CD4-positive, alpha-beta memory T cell (primary cell): ENCODE measurements around the gene NRG3. TPM values are rescaled to one million over a fixed set of nuclear protein-coding genes. Genes with fewer than 3 reads are reported as not detected.
"Not testable (repeated sequence)": the region's sequence is repeated elsewhere in the genome, so short reads cannot be mapped to it uniquely, and the experiment has no call there.

ENCODE experiments used
- CTCF ChIA-PET: fragments of 350-600 bp; sonication (Branson Sonifier 250); formaldehyde crosslinking; loops from one replicate; lab custom pipeline; 2021; ENCODE audit warnings: inconsistent platforms; ENCODE audit not compliant: partially characterized antibody; lab: Charles Lee
- POLR2A ChIA-PET: fragments of 350-600 bp; sonication (Branson Sonifier 250); formaldehyde crosslinking; loops from one replicate; lab custom pipeline; 2021; ENCODE audit not compliant: partially characterized antibody; lab: Charles Lee
- DNase-seq, 5 donors: peaks; one replicate each; pipeline versions ENCODE4 v3.0.0 to v3.0.0-alpha.2; 2020 to 2022; ENCODE audit warnings: mixed read lengths in 1 of 5
- H3K27ac ChIP-seq: one replicate; pipeline ENCODE4 v1.7.0; 2013; ENCODE audit warnings: low read depth, low read length
- H3K27me3 ChIP-seq: 2 replicates; pipeline ENCODE4 v1.7.0; 2013; ENCODE audit warnings: mild to moderate bottlenecking, low read length, moderate library complexity; ENCODE audit not compliant: insufficient read depth
- H3K36me3 ChIP-seq: 2 replicates; pipeline ENCODE4 v1.7.0; 2013; ENCODE audit warnings: mild to moderate bottlenecking, low read length, moderate library complexity; ENCODE audit not compliant: insufficient read depth
- H3K4me1 ChIP-seq: 2 replicates; pipeline ENCODE4 v1.7.0; 2013; ENCODE audit warnings: mild to moderate bottlenecking, low read length, moderate library complexity; ENCODE audit not compliant: insufficient read depth
- H3K4me3 ChIP-seq, 2 donors: one replicate each; pipeline ENCODE4 v1.7.0; 2013; ENCODE audit warnings: low read length in 2 of 2, mild to moderate bottlenecking in 1 of 2
- H3K9me3 ChIP-seq, 2 donors: one replicate each; pipeline ENCODE4 v1.7.0; 2013; ENCODE audit warnings: low read length in 2 of 2, control low read depth in 1 of 2; ENCODE audit not compliant: control insufficient read depth in 1 of 2
- H3K27ac Mint-ChIP-seq, 7 donors: one replicate each; pipeline ENCODE4 v1.8.0; 2020 to 2021; ENCODE audit warnings: mixed read lengths in 7 of 7, mild to moderate bottlenecking in 6 of 7, inconsistent platforms in 3 of 7, moderate library complexity in 3 of 7
- H3K27me3 Mint-ChIP-seq, 2 donors: one replicate each; pipeline ENCODE4 v1.8.0; 2020 to 2021; ENCODE audit warnings: mixed read lengths in 2 of 2
- H3K36me3 Mint-ChIP-seq, 2 donors: one replicate each; pipeline ENCODE4 v1.8.0; 2020 to 2021; ENCODE audit warnings: mixed read lengths in 2 of 2, inconsistent platforms in 1 of 2, mild to moderate bottlenecking in 1 of 2
- H3K4me1 Mint-ChIP-seq, 4 donors: one replicate each; pipeline ENCODE4 v1.8.0; 2020 to 2021; ENCODE audit warnings: mixed read lengths in 4 of 4, mild to moderate bottlenecking in 1 of 4
- H3K4me3 Mint-ChIP-seq, 8 donors: one replicate each; pipeline ENCODE4 v1.8.0; 2020 to 2021; ENCODE audit warnings: mixed read lengths in 8 of 8, mild to moderate bottlenecking in 7 of 8, moderate library complexity in 6 of 8, inconsistent platforms in 3 of 8
- H3K9me3 Mint-ChIP-seq, 8 donors: one replicate each; pipeline ENCODE4 v1.8.0; 2020 to 2021; ENCODE audit warnings: mixed read lengths in 8 of 8, mild to moderate bottlenecking in 5 of 8, inconsistent platforms in 3 of 8, moderate library complexity in 1 of 8
- intact Hi-C: fragments of 100-400 bp; cut with micrococcal nuclease; formaldehyde crosslinking; loops from one replicate; pipeline ENCODE4 v1.15.1; 2023
- polyA plus RNA-seq, 2 donors: library from polyadenylated mRNA; unstranded; fragments of 300-500 nt; fragmentation: Illumina TruSeq; gene quantifications; one replicate each; pipeline ENCODE4 v1.2.3, GENCODE V29; 2021
- total RNA-seq, 2 experiments: library from RNA; stranded (reverse); gene quantifications; one replicate each; pipeline ENCODE4 v1.2.3, GENCODE V29; 2021

NRG3 gene
- total and polyA plus RNA-seq, 4 experiments from 2014 or later: not detected

DNA sequence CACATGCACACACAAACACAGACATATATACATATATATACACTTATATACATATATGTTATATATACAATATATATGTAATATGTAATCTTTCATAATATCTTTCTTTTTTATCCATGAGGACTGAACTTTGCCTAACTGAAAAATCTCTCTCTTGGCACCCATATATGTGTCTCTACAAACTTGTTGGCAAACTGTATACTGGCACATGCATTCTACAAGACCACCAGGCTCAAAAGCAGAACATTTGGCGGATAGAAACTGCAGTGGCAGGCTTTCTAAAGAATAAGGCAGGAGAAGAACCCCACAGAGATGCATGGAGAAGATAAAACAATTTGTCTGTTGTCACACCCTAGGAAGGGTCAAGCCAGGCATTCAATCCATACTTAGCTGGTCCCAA lies 165.3 kb downstream of the NRG3 start:
- Mint-ChIP-seq H3K27ac (no peak overlapping the region), H3K27me3 (no peaks in the 10 kb centered on the region), H3K4me3 (no peak overlapping the region), H3K36me3 (no peaks in the 10 kb centered on the region), H3K4me1 (no peaks in the 10 kb centered on the region), H3K9me3 (peaks cover 0 to 9% (median 5%) of the 10 kb centered on the region in 8 donors)
- no peaks in the 10 kb centered on the region for H3K27me3 ChIP-seq
- H3K4me3 ChIP-seq: no peak overlapping the region
- DNase-seq: no peak
- intact Hi-C loops: no loop called here
- H3K27ac ChIP-seq: no peak overlapping the region
- CTCF ChIA-PET: no interaction called here
- H3K9me3 ChIP-seq: no peaks in the 10 kb centered on the region
- H3K36me3 ChIP-seq: no peaks in the 10 kb centered on the region
- POLR2A ChIA-PET: no interaction called here
- no peaks in the 10 kb centered on the region for H3K4me1 ChIP-seq

DNA sequence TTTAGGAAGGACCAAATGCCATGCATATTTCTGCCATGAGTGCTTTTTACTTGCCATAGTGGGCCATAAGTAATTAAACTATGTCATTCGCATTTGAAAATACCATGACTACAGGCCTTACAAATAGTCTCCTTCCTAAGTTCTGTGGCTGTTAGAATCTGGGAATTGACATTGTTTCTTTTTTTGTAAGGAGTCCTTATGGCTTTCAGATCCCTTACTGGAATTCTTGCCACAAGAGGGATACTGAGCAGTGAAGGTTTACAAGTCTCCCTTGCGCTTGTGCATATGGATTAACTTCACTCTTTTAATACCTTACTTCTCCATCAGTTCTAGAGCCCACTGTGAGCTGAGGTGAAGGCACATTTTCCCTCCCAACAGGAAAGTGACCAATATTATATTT lies 166.0 kb downstream of the NRG3 start:
- CTCF ChIA-PET: no interaction called here
- Histone ChIP-seq H3K27me3 (no peaks in the 10 kb centered on the region), H3K9me3 (no peaks in the 10 kb centered on the region), H3K27ac (no peak overlapping the region), H3K4me3 (no peak overlapping the region), H3K36me3 (no peaks in the 10 kb centered on the region), H3K4me1 (no peaks in the 10 kb centered on the region)
- peaks cover 0 to 8% (median 4%) of the 10 kb centered on the region in 8 donors for H3K9me3 Mint-ChIP-seq
- H3K4me3 Mint-ChIP-seq: no peak overlapping the region
- no peak overlapping the region for H3K27ac Mint-ChIP-seq
- no peak for DNase-seq
- intact Hi-C loops: no loop called here
- no peaks in the 10 kb centered on the region for H3K27me3 Mint-ChIP-seq
- no peaks in the 10 kb centered on the region for H3K4me1 Mint-ChIP-seq
- H3K36me3 Mint-ChIP-seq: no peaks in the 10 kb centered on the region
- POLR2A ChIA-PET: no interaction called here

DNA sequence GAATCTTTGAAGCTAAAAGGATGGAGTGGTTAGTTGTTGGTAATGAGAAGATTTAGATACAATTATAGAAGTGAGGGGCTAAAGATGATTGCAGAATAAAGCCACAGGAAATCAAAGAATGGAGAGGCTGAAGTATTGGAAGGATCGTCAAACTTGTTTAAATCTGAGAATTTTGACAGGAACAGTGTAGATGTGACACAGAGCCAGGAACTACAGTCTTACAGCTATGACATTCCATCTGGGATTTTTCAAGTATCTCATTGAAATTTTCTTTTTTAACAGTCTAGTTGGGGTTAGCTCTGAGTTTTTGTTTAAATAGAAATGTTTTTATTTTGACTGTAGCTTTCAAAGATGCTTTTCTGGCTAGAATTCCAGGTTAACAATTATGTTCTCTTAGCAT lies 181.4 kb downstream of the NRG3 start:
- Mint-ChIP-seq H3K4me1 (no peaks in the 10 kb centered on the region), H3K36me3 (no peaks in the 10 kb centered on the region), H3K9me3 (peaks cover 0 to 9% (median 5%) of the 10 kb centered on the region in 8 donors), H3K27ac (no peak overlapping the region), H3K27me3 (no peaks in the 10 kb centered on the region), H3K4me3 (no peak overlapping the region)
- ChIA-PET POLR2A (no interaction called here), CTCF (no interaction called here)
- no peaks in the 10 kb centered on the region for H3K9me3 ChIP-seq
- H3K4me1 ChIP-seq: no peaks in the 10 kb centered on the region
- no peak overlapping the region for H3K27ac ChIP-seq
- H3K4me3 ChIP-seq: no peak overlapping the region
- intact Hi-C loops: no loop called here
- DNase-seq: no peak
- H3K36me3 ChIP-seq: no peaks in the 10 kb centered on the region
- no peaks in the 10 kb centered on the region for H3K27me3 ChIP-seq

DNA sequence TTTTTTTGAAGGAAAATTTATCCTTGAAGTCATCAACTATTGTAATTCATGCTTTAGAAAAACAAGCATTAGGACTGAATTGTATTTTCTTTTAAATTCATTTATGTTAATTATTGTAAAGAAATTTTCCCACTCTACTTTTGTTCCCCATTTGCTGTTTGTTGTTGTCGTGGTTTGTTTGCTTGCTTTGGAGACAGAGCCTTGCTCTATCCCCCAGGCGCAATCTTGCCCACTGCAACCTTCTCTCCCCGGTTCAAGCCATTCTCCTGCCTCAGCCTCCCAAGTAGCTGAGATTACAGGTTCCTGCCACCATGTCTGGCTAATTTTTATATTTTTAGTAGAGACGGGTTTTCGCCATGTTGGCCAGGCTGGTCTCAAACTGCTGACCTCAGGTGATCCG lies 192.2 kb downstream of the NRG3 start:
- intact Hi-C loops, H3K36me3 ChIP-seq, H3K27me3 ChIP-seq, CTCF ChIA-PET, H3K4me1 ChIP-seq, POLR2A ChIA-PET, H3K4me3 ChIP-seq, DNase-seq, H3K4me3 Mint-ChIP-seq, H3K9me3 ChIP-seq, H3K9me3 Mint-ChIP-seq, H3K27ac Mint-ChIP-seq, H3K36me3 Mint-ChIP-seq, H3K27ac ChIP-seq, H3K4me1 Mint-ChIP-seq, H3K27me3 Mint-ChIP-seq: not testable (repeated sequence)

DNA sequence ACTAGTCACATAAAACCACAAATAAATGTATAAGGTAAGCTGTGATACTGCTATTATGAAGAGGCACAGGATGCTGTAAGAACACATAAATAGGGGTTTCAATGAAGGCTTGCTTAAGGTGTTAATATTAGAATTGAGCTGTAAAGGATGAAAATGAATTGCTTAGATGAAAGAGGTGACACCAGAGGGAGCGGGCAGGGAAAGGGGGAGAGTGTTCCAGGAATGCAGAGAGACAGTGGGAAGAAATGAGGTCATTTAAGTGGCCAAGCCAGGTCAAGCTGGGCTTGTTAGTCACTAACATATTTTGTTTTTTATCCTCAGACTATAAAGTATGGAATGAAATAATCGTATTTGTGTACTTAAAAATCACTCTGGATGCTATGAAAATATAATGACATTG lies 193.5 kb downstream of the NRG3 start:
- Histone ChIP-seq H3K4me1 (no peaks in the 10 kb centered on the region), H3K27ac (no peak overlapping the region), H3K9me3 (no peaks in the 10 kb centered on the region), H3K27me3 (no peaks in the 10 kb centered on the region), H3K36me3 (no peaks in the 10 kb centered on the region), H3K4me3 (no peak overlapping the region)
- Mint-ChIP-seq H3K27me3 (no peaks in the 10 kb centered on the region), H3K36me3 (no peaks in the 10 kb centered on the region), H3K4me1 (no peaks in the 10 kb centered on the region), H3K4me3 (no peak overlapping the region), H3K27ac (no peak overlapping the region), H3K9me3 (peaks cover 0 to 7% (median 3%) of the 10 kb centered on the region in 8 donors)
- DNase-seq: no peak
- intact Hi-C loops: no loop called here
- POLR2A ChIA-PET: no interaction called here
- CTCF ChIA-PET: no interaction called here

DNA sequence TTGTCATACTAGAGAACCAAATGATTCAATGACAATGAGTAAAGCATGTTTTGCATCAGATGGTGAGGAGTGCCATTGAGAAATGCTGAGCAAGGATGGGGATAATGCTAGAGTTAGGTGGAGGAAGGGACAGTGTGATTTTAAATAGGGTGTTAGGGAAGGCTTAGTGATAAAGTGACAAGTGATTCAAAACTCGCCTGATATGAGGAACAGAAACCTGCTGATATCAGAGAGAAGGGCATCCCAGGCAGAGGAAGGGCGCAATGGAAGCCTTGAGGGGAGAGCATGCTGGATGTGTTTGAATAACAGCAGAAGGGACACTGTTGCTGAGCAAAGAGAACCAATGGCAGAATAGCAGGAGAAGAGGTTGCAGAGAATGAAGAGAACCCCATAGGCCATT lies 196.2 kb downstream of the NRG3 start:
- no peak for DNase-seq
- H3K27ac Mint-ChIP-seq: no peak overlapping the region
- H3K36me3 ChIP-seq: no peaks in the 10 kb centered on the region
- H3K4me1 Mint-ChIP-seq: no peaks in the 10 kb centered on the region
- H3K27ac ChIP-seq: no peak overlapping the region
- no peaks in the 10 kb centered on the region for H3K9me3 ChIP-seq
- no peaks in the 10 kb centered on the region for H3K36me3 Mint-ChIP-seq
- H3K4me3 Mint-ChIP-seq: no peak overlapping the region
- no peaks in the 10 kb centered on the region for H3K27me3 Mint-ChIP-seq
- CTCF ChIA-PET: no interaction called here
- H3K4me3 ChIP-seq: no peak overlapping the region
- no peaks in the 10 kb centered on the region for H3K27me3 ChIP-seq
- H3K4me1 ChIP-seq: no peaks in the 10 kb centered on the region
- intact Hi-C loops: no loop called here
- H3K9me3 Mint-ChIP-seq: peaks cover 0 to 9% (median 2%) of the 10 kb centered on the region in 8 donors
- POLR2A ChIA-PET: no interaction called here

DNA sequence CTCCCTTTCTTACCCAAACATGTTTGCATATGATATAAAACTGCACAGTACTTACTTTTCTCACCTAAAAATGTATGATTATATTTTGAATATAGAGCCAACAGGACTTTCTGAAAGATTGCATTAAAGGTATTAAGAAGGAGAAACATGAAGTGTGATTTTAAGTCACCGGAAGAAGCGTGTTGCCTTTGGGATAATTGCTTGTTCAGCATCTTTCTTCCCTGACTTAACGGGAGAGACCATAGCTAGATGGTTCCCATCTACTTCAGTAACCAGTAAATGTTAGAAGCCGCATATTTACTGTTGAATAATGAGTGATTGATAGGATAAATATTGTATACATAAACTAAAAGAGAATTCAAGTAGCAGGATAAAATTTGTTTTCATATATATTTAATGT lies 197.1 kb downstream of the NRG3 start:
- Mint-ChIP-seq H3K27ac (no peak overlapping the region), H3K4me1 (no peaks in the 10 kb centered on the region), H3K9me3 (peaks cover 0 to 12% (median 5%) of the 10 kb centered on the region in 8 donors), H3K4me3 (no peak overlapping the region), H3K27me3 (no peaks in the 10 kb centered on the region), H3K36me3 (no peaks in the 10 kb centered on the region)
- Histone ChIP-seq H3K4me1 (no peaks in the 10 kb centered on the region), H3K36me3 (no peaks in the 10 kb centered on the region), H3K27ac (no peak overlapping the region), H3K9me3 (no peaks in the 10 kb centered on the region), H3K27me3 (no peaks in the 10 kb centered on the region), H3K4me3 (no peak overlapping the region)
- POLR2A ChIA-PET: no interaction called here
- CTCF ChIA-PET: no interaction called here
- intact Hi-C loops: no loop called here
- no peak for DNase-seq

DNA sequence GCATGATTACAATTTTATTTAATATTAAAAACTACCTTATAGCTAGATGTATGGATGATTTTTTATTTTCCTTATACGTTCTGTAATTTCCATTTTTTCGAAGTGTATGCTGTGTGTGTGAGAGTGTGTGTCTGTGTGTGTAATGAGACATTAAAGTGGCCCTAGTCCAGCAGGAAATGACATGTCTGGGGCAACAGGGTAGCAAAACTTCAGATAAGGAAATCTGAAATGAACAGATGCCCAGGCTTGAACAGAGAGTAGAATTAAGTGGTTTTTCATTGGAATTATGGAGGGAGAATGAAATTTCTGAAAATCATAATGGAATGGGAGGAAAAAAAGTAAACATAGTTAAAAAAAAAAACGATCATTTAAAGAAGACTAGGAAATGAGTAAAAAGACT lies 200.6 kb downstream of the NRG3 start:
- no peak for DNase-seq
- Mint-ChIP-seq H3K4me3 (no peak overlapping the region), H3K27ac (no peak overlapping the region), H3K4me1 (no peaks in the 10 kb centered on the region), H3K9me3 (peaks cover 0 to 13% (median 5%) of the 10 kb centered on the region in 8 donors), H3K36me3 (no peaks in the 10 kb centered on the region), H3K27me3 (no peaks in the 10 kb centered on the region)
- POLR2A ChIA-PET: no interaction called here
- H3K4me3 ChIP-seq: no peak overlapping the region
- H3K27me3 ChIP-seq: no peaks in the 10 kb centered on the region
- CTCF ChIA-PET: no interaction called here
- no peaks in the 10 kb centered on the region for H3K36me3 ChIP-seq
- H3K9me3 ChIP-seq: no peaks in the 10 kb centered on the region
- H3K4me1 ChIP-seq: no peaks in the 10 kb centered on the region
- no peak overlapping the region for H3K27ac ChIP-seq
- intact Hi-C loops: no loop called here
